Aorta (tissue), 5 donors: ENCODE measurements around the gene DNAAF9. TPM values are rescaled to one million over a fixed set of nuclear protein-coding genes. Genes with fewer than 3 reads are reported as not detected.

Source experiments
- ATAC-seq: fragments of 200-7000 bp; cut with Tn5 transposase; one replicate; pipeline ENCODE4 v1.9.1; 2022; ENCODE audit warnings: moderate library complexity; ENCODE audit not compliant: low FRiP score
- DNase-seq, 2 donors: peaks; one replicate each; pipeline ENCODE4 v3.0.0-alpha.2; 2020
- H3K27ac ChIP-seq, 2 donors: one replicate each; pipeline ENCODE4 v1.5.1; 2013; ENCODE audit warnings: low read length in 2 of 2, mild to moderate bottlenecking in 2 of 2, moderate library complexity in 2 of 2, control low read depth in 1 of 2, inconsistent platforms in 1 of 2, low read depth in 1 of 2
- H3K27me3 ChIP-seq, 2 donors: one replicate each; pipeline ENCODE4 v1.6.1; 2013; ENCODE audit warnings: control low read depth in 1 of 2, low read length in 1 of 2, mild to moderate bottlenecking in 1 of 2, moderate library complexity in 1 of 2; ENCODE audit not compliant: insufficient read depth in 2 of 2, control insufficient read depth in 1 of 2
- H3K36me3 ChIP-seq, 2 donors: one replicate each; pipeline ENCODE4 v1.6.1; 2013; ENCODE audit warnings: control low read depth in 1 of 2, low read length in 1 of 2, mild to moderate bottlenecking in 1 of 2; ENCODE audit not compliant: insufficient read depth in 2 of 2, control insufficient read depth in 1 of 2
- H3K4me1 ChIP-seq, 2 donors: one replicate each; pipeline ENCODE4 v1.6.1; 2013; ENCODE audit warnings: low read length in 2 of 2, control low read depth in 1 of 2, mild to moderate bottlenecking in 1 of 2, moderate library complexity in 1 of 2; ENCODE audit not compliant: insufficient read depth in 2 of 2, control insufficient read depth in 1 of 2
- H3K4me3 ChIP-seq, 2 donors: one replicate each; pipeline ENCODE4 v1.5.1; 2013; ENCODE audit warnings: low read length in 2 of 2, control low read depth in 1 of 2, mild to moderate bottlenecking in 1 of 2
- H3K9me3 ChIP-seq: one replicate; pipeline ENCODE4 v1.6.1; 2013; ENCODE audit warnings: mild to moderate bottlenecking, low read length; ENCODE audit not compliant: control insufficient read depth
- WGBS, 2 donors: extraction: QIAGEN DNeasy Blood & Tissue Kit; methylation state at CpG; one replicate each; pipeline ENCODE4 v1.1.7; 2013; 5-methylcytosine and 5-hydroxymethylcytosine counted together
- intact Hi-C, 2 donors: fragments of 100-400 bp; cut with DNase I; formaldehyde crosslinking; loops; one replicate each; pipeline versions ENCODE4 v1.14.2 to v1.15.0; 2022
- long read RNA-seq, 2 donors: library from polyadenylated mRNA; unstranded; transcript quantifications; one replicate each; pipeline ENCODE4 v2.0.0, GENCODE V29; 2020 to 2021
- polyA plus RNA-seq, 2 donors: library from polyadenylated mRNA; stranded (reverse); fragments of 200-250 nt; gene quantifications; one replicate each; pipeline ENCODE4 v1.2.3, GENCODE V29; 2013
- total RNA-seq, 2 donors: library from RNA; stranded (reverse); fragmentation: NEBNext Ultra II Directional; extraction: Animal tissue kit (Norgen Biotek cat#: 25700); gene quantifications; one replicate each; pipeline ENCODE4 v1.2.1, GENCODE V29; 2021
- donor health status: healthy with polysubstance abuse.
- donor health status: Bipolar disorder and iron deficiency.
- donor health status: DM: no; HTN: no; CAD: no.
- donor health status: DM: no; HTN: no; CAD: no.
- donor health status: DM: yes; HTN: yes; CAD: no.

DNAAF9 gene
- 10 to 100 TPM; 24.8 to 32.2 TPM for total RNA-seq
- polyA plus RNA-seq: 1 to 10 TPM; 5.6 to 9.7 TPM
- long read RNA-seq, donor 1, partial matches to known transcripts: 28 of 39 reads
- long read RNA-seq, donor 1, other reads (novel, unspliced or antisense): 11 of 39 reads
- long read RNA-seq, donor 2, partial matches to known transcripts: 6 of 36 reads
- long read RNA-seq, donor 2, other reads (novel, unspliced or antisense): 30 of 36 reads

- Histone ChIP-seq H3K9me3 (no peaks in the 10 kb centered on the region), H3K27me3 (no peaks in the 10 kb centered on the region), H3K27ac (peak within 1 kb of the TSS; percentile 37 to 94), H3K4me1 (no peaks in the 10 kb centered on the region), H3K36me3 (no peaks in the 10 kb centered on the region), H3K4me3 (peak within 1 kb of the TSS; percentile 91 to 99)
- DNase-seq (peak in 1 of 2 donors; percentile 79), ATAC-seq (peak; percentile 67)
- intact Hi-C loops: loop anchor here in 1 of 2 donors (5.0 kb wide), 1 partner anchor 65 kb away; the partner anchor contains the start of gene ATRN
- 1% methylated on average over 34 to 71 of the region's 71 CpGs for WGBS, 2 donors
Measured at GRCh38 chr20:3407040-3407770, at the start of gene DNAAF9. DNAAF9 (minus strand) TSS chr20:3407669; CDS start chr20:3407557, 112 bp downstream.

GRCh38 chr20:3456648-3457047 is 49.2 kb upstream of the DNAAF9 start:
- no peaks in the 10 kb centered on the region for H3K9me3 ChIP-seq
- no peaks in the 10 kb centered on the region for H3K36me3 ChIP-seq
- 60 to 65% methylated on average over 4 of the region's 4 CpGs for WGBS, 2 donors
- H3K27ac ChIP-seq: no peak overlapping the region
- H3K27me3 ChIP-seq: no peaks in the 10 kb centered on the region
- ATAC-seq (no peak), DNase-seq (no peak)
- no peak overlapping the region for H3K4me3 ChIP-seq
- H3K4me1 ChIP-seq: no peaks in the 10 kb centered on the region
- intact Hi-C loops: no loop called here

GRCh38 chr20:3454831-3455230 is 47.4 kb upstream of the DNAAF9 start:
- Histone ChIP-seq H3K4me1 (no peaks in the 10 kb centered on the region), H3K27ac (no peak overlapping the region), H3K36me3 (no peaks in the 10 kb centered on the region), H3K4me3 (no peak overlapping the region), H3K27me3 (no peaks in the 10 kb centered on the region), H3K9me3 (no peaks in the 10 kb centered on the region)
- 60 to 66% methylated on average over 5 of the region's 5 CpGs for WGBS, 2 donors
- ATAC-seq (no peak), DNase-seq (no peak)
- intact Hi-C loops: no loop called here

GRCh38 chr20:3452690-3453089 is 45.2 kb upstream of the DNAAF9 start:
- Histone ChIP-seq H3K9me3 (no peaks in the 10 kb centered on the region), H3K36me3 (no peaks in the 10 kb centered on the region), H3K27ac (no peak overlapping the region), H3K4me1 (no peaks in the 10 kb centered on the region), H3K4me3 (no peak overlapping the region), H3K27me3 (no peaks in the 10 kb centered on the region)
- ATAC-seq: no peak
- no peak for DNase-seq
- intact Hi-C loops: no loop called here
- WGBS, 2 donors: 78 to 80% methylated on average over 4 of the region's 4 CpGs

DNA sequence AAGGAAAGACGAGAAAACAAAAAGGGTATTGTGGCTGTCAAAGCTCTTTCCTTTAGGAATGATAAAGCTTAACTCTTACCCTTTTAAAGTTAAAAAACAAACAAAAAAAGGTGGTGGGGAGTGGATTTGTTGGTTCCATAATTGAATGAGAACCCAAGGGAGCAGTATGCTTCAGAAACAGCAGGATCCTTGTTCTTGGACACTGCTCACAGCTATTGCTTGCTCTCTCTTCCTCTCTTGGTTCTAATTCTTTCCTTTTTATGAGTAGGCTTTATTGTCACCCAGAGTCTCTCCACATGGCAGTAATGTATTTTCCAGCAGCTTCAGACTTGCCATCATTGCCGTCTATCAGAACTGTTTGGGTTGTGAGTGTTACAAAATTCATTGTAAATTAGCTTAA is 44.7 kb upstream of the DNAAF9 start:
- WGBS, 2 donors: 44 to 46% methylated on average over 2 of the region's 2 CpGs
- Histone ChIP-seq H3K9me3 (no peaks in the 10 kb centered on the region), H3K4me1 (no peaks in the 10 kb centered on the region), H3K27me3 (no peaks in the 10 kb centered on the region), H3K27ac (no peak overlapping the region), H3K4me3 (no peak overlapping the region), H3K36me3 (no peaks in the 10 kb centered on the region)
- ATAC-seq (no peak), DNase-seq (no peak)
- intact Hi-C loops: no loop called here

GRCh38 chr20:3449319-3449718 is 41.9 kb upstream of the DNAAF9 start:
- no peaks in the 10 kb centered on the region for H3K36me3 ChIP-seq
- no peaks in the 10 kb centered on the region for H3K9me3 ChIP-seq
- H3K27me3 ChIP-seq: no peaks in the 10 kb centered on the region
- H3K4me1 ChIP-seq: no peaks in the 10 kb centered on the region
- no peak for ATAC-seq
- no peak overlapping the region for H3K4me3 ChIP-seq
- no peak overlapping the region for H3K27ac ChIP-seq
- intact Hi-C loops: no loop called here
- 63 to 77% methylated on average over 1 of the region's 1 CpG for WGBS, 2 donors
- no peak for DNase-seq

GRCh38 chr20:3447321-3447720 is 39.9 kb upstream of the DNAAF9 start:
- Histone ChIP-seq H3K27me3 (no peaks in the 10 kb centered on the region), H3K4me3 (no peak overlapping the region), H3K9me3 (no peaks in the 10 kb centered on the region), H3K27ac (no peak overlapping the region), H3K36me3 (no peaks in the 10 kb centered on the region), H3K4me1 (no peaks in the 10 kb centered on the region)
- ATAC-seq (no peak), DNase-seq (no peak)
- 82 to 85% methylated on average over 2 of the region's 2 CpGs for WGBS, 2 donors
- intact Hi-C loops: no loop called here

GRCh38 chr20:3446779-3447178 is 39.3 kb upstream of the DNAAF9 start:
- WGBS, 2 donors: 91 to 95% methylated on average over 8 of the region's 8 CpGs
- H3K9me3 ChIP-seq: no peaks in the 10 kb centered on the region
- ATAC-seq (no peak), DNase-seq (no peak)
- no peak overlapping the region for H3K27ac ChIP-seq
- H3K4me3 ChIP-seq: no peak overlapping the region
- intact Hi-C loops: no loop called here
- H3K27me3 ChIP-seq: no peaks in the 10 kb centered on the region
- no peaks in the 10 kb centered on the region for H3K36me3 ChIP-seq
- H3K4me1 ChIP-seq: no peaks in the 10 kb centered on the region
